HG02588 (cell line): ENCODE results near the gene MOGAT3.

ENCODE experiments used
- ATAC-seq: cut with Tn5 transposase; IDR thresholded peaks from one replicate; pipeline ENCODE4 v1.9.1; 2021; ENCODE audit warnings: mild to moderate bottlenecking, moderate library complexity; ENCODE audit not compliant: unreplicated experiment

Gene MOGAT3

DNA sequence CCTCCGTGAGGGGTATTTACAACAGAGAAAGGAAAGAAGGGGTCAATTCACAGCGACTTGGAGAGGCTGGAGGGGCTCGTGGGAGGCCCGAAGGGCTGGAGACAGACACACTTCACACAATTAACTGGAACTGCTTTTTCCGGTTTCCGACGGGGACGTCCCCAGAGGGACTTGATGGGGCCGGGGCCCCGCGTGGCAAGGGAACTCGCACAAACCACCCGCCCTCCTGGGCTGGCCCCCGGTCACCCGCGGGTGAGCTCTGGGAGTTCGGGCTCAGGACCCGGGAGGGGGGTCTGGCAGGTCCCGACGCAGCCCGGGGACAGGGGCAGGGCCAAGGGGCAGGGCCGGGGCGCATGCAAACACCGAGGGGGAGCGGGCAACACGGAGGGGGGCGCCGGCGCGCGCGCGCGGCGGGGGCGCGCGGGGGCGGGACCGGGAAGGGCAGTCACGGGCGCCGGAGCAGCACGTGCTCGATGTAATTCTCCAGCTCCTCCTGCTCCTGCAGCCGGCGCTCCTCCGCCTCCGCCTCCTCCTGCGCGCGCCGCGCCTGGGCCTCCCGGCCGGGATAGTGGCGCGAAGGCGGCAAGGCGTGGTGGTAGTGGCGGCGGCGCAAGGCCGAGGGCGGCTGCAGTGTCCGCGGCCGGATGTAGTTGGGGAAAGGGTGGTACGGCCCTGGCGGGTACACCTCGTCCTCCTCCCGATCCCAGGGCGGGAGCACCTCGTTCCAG lies 38.1 kb downstream of the MOGAT3 start:
- ATAC-seq = no peak

DNA sequence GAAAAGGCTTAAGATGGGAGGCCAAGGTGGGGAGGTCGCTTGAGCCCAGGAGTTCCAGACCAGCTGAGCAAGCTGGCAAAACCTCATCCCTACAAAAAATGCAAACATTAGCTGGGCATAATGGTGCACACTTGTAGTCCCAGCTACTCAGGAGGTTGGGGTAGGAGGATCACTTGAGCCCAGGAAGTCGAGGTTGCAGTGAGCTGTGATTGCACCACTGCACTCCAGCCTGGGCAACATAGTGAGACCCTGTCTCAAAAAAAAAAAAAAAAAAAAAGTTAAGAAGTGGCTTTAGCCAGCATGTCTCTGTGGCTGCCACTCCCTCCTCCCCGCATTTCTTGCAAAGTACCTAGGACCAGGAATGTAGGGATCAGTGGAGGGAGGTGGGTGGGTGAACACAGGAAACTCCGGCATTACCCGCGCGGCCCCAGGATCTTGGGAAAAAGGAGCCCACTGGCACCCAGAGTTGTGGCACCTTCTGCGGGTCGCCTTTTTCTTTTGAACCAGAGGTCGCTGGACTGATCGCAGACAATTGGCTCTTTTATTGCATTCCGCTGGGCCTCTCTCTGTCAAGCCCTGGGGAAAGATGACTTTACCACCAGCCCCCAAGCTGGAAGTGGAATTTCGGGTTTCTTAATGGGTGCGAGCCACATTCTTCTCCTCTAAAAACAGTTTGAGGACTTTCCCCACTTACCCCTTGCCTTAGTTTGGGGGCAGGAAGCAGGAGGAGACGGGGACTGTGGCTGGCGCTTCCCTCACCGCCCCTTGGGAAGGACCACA lies 39.0 kb downstream of the MOGAT3 start:
- ATAC-seq = no peak

DNA sequence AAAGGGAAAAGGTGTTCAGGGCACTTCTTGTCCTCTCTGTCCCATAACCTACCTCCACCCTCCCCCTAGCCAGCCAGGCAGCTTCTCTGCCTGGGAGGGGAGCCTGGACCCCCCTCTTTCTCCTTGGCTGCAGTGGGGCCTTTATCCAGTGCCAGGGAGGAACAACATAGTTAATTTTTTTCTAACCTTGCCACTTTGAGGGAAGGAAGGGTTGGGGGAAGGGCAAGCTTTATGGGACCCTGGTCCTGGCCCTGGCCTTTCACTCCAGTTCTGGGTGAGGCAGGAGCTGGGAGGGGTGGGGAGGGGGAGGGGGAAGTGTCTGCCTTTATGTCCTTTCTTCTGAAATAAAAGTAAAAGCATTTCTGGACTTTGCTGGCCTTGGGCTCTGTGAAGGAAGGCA lies 39.9 kb downstream of the MOGAT3 start:
- ATAC-seq = no peak

DNA sequence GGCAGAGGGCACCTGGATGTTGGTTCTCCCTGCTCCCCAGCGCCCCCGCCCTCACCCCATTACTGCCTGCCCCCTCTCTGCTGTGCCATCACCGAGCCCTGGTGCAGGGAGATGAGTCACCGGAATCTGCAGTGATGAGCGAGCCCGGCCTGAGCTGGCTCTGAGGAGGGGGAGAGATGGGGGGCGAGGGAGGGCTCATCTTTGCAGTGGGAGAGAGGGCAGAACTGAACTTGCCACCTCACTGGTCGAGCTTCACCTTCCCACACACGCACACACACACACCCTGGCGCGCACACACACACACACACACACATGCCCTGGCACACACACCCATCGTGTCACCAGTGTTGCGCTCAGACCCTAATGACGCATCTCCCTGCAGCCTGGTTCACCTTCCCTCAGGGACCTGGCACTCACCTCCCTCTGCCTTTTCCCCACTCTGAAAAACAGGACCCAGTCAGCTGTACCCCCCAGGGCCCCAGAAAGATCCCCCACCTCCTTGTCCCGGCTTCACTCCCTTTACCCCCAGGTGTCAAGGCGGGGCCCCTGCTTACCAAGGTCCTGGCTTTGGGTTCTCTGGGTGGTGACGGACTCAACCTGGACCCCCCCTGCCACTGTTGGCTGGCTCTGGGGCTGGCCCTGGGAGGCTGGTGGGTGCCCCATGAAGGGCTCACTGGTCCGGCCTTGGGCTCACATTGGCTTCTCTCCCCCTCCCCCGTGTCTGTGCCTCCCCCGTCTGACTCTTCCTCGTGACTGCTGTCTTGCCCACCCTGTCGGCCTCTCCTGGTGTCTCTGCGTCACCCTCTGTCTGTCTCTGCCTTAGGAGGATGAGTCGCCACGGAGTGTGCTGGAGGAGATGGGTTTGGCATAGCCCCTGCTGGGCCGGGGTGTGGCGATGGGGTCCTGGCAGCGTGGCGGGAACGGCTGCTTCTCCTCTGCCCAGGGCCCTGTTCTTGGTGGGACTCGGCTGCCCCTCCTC lies 40.9 kb downstream of the MOGAT3 start:
- ATAC-seq = no peak

DNA sequence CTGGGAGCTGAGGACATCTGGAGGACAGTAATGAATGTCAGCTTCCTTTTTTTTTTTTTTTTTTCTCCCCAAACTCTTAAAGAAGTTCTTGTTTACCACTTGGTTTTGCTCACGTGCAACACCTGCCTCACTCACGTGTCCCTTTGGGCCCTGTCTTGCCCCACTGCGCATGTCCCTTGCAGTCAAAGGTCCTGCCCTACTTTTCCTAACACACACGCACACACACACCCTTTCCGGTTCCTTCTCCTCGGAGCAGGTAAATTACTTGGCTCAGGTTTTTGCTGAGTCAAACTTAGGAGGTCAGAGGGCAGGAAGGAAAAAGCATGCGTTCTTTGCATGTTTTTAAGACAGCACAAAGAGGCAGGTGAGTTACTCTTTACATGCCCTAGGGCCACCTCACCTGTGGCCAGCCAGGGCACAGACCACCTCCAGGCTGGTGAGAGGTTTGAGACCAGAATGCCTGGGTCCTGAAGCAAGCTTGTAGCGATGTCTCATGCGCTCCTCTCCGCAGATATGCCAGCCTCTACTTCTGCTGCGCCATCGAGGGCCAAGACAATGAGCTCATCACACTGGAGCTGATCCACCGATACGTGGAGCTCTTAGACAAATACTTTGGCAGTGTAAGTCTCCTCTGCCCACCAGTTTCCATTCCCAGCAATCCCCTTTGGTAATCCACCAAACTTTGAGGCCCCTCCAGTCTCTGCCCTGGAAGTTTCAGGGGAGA lies 43.8 kb downstream of the MOGAT3 start:
- ATAC-seq = no peak

DNA sequence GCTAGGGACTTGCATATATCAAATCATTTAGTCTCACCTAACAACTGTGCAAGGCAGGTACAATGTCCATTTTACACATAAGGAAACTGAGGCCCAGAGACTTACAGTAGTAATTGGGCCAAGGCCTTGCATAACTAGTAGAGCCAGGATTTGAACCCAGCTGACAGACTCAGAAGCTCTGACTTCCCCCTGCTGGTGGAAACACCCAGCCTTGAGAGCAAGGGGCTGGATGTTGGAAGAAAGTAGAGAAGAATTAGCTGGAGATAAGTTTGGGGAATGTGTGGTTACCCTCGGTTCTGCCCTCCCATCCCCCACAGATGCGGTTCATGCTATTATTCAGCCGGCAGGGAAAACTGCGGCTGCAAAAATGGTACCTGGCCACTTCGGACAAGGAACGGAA lies 44.6 kb downstream of the MOGAT3 start:
- ATAC-seq = no peak

DNA sequence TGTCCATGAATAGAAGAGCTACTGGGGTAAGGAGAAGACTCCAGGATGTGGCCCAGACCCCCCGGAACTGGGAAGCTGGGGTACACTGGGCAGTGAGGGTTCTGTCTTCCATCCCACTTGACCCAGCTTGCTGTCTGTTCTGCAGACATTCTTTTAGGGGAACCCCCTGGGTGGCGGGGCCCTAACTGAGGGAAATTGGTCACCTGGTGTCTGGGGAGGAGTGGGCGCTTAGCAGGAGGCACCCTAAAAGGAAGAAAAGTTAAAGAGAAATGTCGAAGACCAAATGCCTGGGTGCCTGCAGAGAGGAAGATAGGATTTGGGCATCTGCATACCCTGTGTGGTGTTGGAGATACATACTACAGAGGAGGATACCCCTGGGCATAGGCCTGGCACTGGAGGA lies 45.5 kb downstream of the MOGAT3 start:
- no peak for ATAC-seq

DNA sequence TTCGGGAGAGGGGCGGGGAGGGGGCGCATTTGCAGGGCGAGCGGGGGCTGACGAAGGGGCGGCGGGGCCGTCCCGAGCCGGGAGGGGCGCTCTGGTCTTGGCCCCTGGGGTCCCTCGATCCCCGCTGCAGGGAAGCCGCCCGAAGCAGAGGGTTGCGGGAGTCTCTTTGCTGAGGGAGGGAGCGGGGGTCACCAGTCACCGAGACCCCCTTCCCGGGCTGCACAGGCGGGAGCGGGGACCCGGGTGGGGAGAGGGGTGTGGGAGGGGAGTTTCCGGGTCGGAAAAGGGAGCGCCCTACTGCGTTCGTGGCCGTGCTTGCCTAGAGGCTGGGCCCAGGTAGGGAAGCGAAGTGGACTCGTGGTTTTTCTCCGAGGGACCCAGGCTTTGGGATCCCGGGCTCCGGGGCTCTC lies 46.1 kb downstream of the MOGAT3 start:
- ATAC-seq = peak; percentile 17

DNA sequence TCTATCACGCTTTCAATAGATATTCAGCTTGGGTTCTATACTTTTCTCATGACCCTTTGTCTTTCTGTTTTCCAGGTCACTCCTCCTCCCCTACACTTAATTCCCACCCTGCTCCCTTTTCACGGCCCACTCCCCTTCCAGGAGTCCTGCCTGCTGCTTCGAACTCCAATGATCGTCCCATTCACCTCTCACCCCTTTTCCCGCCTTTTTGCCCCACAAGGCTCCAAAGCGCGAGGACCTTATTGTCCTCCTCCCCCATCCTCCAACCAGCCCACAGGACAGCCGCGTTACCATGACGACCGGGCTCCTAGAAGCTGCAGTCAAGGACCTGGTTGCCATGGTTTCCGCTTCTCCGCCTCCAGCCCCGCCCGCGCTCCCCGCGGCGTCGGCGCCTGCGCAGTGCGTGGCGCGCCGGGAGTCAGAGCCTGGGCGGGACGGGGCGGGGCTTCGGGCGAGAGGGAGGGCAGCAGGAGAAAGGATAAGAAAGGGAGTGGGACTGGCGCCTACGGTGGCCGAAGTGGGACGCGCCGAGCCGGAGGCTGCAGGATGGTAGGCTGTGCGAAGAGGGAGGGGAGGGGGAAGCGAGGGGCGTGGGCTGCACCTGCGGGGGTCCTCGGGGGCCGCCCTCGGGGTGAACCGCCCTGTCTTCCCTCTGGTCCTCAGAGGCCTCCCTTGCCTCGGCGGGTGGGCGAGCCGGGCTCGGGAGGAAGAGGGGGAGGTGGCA lies 46.7 kb downstream of the MOGAT3 start, which contains the start of gene AP1S1:
TSS of gene AP1S1 (plus strand) at position 508 of the 724 bp plus-strand sequence. CDS start at position 547, 39 bp downstream.
- peak; percentile 81 for ATAC-seq

DNA sequence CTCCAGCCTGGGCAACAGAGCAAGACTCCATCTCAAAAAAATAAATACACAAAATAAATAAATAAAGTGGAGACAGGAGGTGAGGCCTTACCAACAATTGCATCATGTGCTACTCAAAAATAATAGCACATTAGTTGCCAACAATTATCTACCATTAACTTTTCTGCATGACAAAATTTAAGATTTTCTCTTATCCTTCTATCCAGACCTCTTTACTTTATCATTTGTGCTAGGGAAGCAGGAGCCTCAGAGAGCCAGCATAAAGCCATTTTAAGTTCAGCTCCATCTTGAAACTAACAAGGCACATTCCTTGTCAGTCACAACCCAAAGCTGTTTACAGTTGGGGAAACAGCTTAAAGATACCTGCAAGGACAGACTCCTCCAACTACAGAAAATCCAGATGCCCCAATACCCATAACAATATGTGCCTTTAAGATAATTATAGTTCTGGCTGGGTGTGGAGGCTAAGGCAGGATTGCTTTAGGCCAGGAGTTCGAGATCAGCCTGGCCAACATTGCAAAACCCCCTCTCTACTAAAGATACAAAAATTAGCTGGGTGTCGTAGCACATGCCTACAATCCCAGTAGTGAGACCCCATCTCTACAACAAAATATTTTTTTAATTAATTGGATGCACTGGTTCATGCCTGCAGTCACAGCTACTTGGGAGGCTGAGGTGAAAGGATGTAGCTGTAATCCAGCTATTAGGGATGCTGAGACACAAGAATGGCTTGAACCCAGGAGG lies 48.8 kb downstream of the MOGAT3 start:
- ATAC-seq = no peak
